Mesenchymal stem cell (in vitro differentiated cells and primary cell): ENCODE measurements around the gene FGFBP3.
A peak's percentile ranks its signal among the peaks of the same experiment; 100 is the strongest.

ENCODE experiments used
- DNase-seq: peaks from one replicate; pipeline ENCODE4 v3.0.0-alpha.2; 2013
- H2AFZ ChIP-seq: one replicate; pipeline ENCODE4 v1.6.1; 2013; ENCODE audit warnings: low read depth, mild to moderate bottlenecking, control low read depth, inconsistent platforms, low read length, moderate library complexity
- H2AK5ac ChIP-seq: 2 replicates; pipeline ENCODE4 v1.6.1; 2013; ENCODE audit warnings: low read length, moderate library complexity, mild to moderate bottlenecking, inconsistent platforms; ENCODE audit not compliant: severe bottlenecking
- H2BK120ac ChIP-seq: one replicate; pipeline ENCODE4 v1.6.1; 2013; ENCODE audit warnings: low read depth, mild to moderate bottlenecking, inconsistent platforms, low read length, moderate library complexity
- H2BK12ac ChIP-seq, 2 experiments: one replicate each; pipeline ENCODE4 v1.6.1; 2013; ENCODE audit warnings: inconsistent platforms in 2 of 2, low read length in 2 of 2, mild to moderate bottlenecking in 2 of 2, moderate library complexity in 2 of 2, control low read depth in 1 of 2
- H2BK15ac ChIP-seq: one replicate; pipeline ENCODE4 v1.6.1; 2013; ENCODE audit warnings: mild to moderate bottlenecking, low read depth, inconsistent platforms; ENCODE audit not compliant: poor library complexity, severe bottlenecking
- H2BK5ac ChIP-seq: 2 replicates; pipeline ENCODE4 v1.6.1; 2013; ENCODE audit warnings: low read depth, mild to moderate bottlenecking, low read length, control low read depth, inconsistent platforms; ENCODE audit not compliant: poor library complexity, severe bottlenecking
- H3K14ac ChIP-seq, 2 experiments: one replicate each; pipeline ENCODE4 v1.6.1; 2013; ENCODE audit warnings: inconsistent platforms in 2 of 2, low read length in 2 of 2, control low read depth in 1 of 2, mild to moderate bottlenecking in 1 of 2, moderate library complexity in 1 of 2
- H3K18ac ChIP-seq, 2 experiments: one replicate each; pipeline ENCODE4 v1.6.1; 2013; ENCODE audit warnings: inconsistent platforms in 2 of 2, low read length in 2 of 2, control low read depth in 1 of 2, low read depth in 1 of 2, mild to moderate bottlenecking in 1 of 2
- H3K23ac ChIP-seq, 2 experiments: one replicate each; pipeline ENCODE4 v1.6.1; 2013; ENCODE audit warnings: inconsistent platforms in 2 of 2, low read length in 2 of 2, mild to moderate bottlenecking in 2 of 2, moderate library complexity in 2 of 2, control low read depth in 1 of 2
- H3K27ac ChIP-seq: 2 replicates; pipeline ENCODE4 v1.5.1; 2013; ENCODE audit warnings: mild to moderate bottlenecking, moderate library complexity, low read length, control low read depth, inconsistent platforms; ENCODE audit not compliant: poor library complexity, severe bottlenecking
- H3K27me3 ChIP-seq, 2 experiments: 2 replicates each; pipeline versions ENCODE4 v1.6.1 to v1.7.0; 2013; ENCODE audit warnings: low read length in 2 of 2, mild to moderate bottlenecking in 2 of 2, moderate library complexity in 2 of 2, control low read depth in 1 of 2, inconsistent platforms in 1 of 2; ENCODE audit not compliant: control insufficient read depth in 1 of 2, insufficient read depth in 1 of 2
- H3K36me3 ChIP-seq, 2 experiments: 2 replicates each; pipeline versions ENCODE4 v1.6.1 to v1.7.0; 2013; ENCODE audit warnings: low read length in 2 of 2, control low read depth in 1 of 2, inconsistent platforms in 1 of 2, low read depth in 1 of 2, mild to moderate bottlenecking in 1 of 2; ENCODE audit not compliant: insufficient read depth in 2 of 2, control insufficient read depth in 1 of 2
- H3K4ac ChIP-seq, 2 experiments: one replicate each; pipeline ENCODE4 v1.6.1; 2013; ENCODE audit warnings: inconsistent platforms in 2 of 2, low read length in 2 of 2, mild to moderate bottlenecking in 2 of 2, moderate library complexity in 2 of 2, control low read depth in 1 of 2, low read depth in 1 of 2
- H3K4me1 ChIP-seq: 2 replicates; pipeline ENCODE4 v1.6.1; 2013; ENCODE audit warnings: low read depth, low read length, control low read depth; ENCODE audit not compliant: control insufficient read depth, insufficient read depth
- H3K4me2 ChIP-seq: 2 replicates; pipeline ENCODE4 v1.6.1; 2013; ENCODE audit warnings: low read length, mild to moderate bottlenecking, inconsistent platforms; ENCODE audit not compliant: poor library complexity, severe bottlenecking
- H3K4me3 ChIP-seq, 2 experiments: 2 replicates each; pipeline versions ENCODE4 v1.5.1 to v1.7.0; 2013; ENCODE audit warnings: low read length in 2 of 2, mild to moderate bottlenecking in 2 of 2, control low read depth in 1 of 2, low read depth in 1 of 2; ENCODE audit not compliant: insufficient read depth in 1 of 2
- H3K79me1 ChIP-seq: replicated peaks from 2 replicates; pipeline ENCODE4 v1.6.1; 2013; ENCODE audit warnings: mild to moderate bottlenecking, control low read depth, low read length, inconsistent platforms; ENCODE audit not compliant: poor library complexity, severe bottlenecking
- H3K9ac ChIP-seq: 2 replicates; pipeline ENCODE4 v1.7.0; 2013; ENCODE audit warnings: mild to moderate bottlenecking, low read length, moderate library complexity
- H3K9me3 ChIP-seq: 2 replicates; pipeline ENCODE4 v1.7.0; 2013; ENCODE audit warnings: mild to moderate bottlenecking, low read length; ENCODE audit not compliant: control insufficient read depth
- H4K8ac ChIP-seq: one replicate; pipeline ENCODE4 v1.6.1; 2013; ENCODE audit warnings: inconsistent platforms, mild to moderate bottlenecking, low read length, moderate library complexity
- H4K91ac ChIP-seq: one replicate; pipeline ENCODE4 v1.6.1; 2013; ENCODE audit warnings: mild to moderate bottlenecking, low read length, inconsistent platforms
- WGBS: methylation state at CpG from one replicate; pipeline ENCODE4 v1.1.7; 2013; ENCODE audit warnings: mixed read lengths; 5-methylcytosine and 5-hydroxymethylcytosine counted together

FGFBP3 gene

DNA sequence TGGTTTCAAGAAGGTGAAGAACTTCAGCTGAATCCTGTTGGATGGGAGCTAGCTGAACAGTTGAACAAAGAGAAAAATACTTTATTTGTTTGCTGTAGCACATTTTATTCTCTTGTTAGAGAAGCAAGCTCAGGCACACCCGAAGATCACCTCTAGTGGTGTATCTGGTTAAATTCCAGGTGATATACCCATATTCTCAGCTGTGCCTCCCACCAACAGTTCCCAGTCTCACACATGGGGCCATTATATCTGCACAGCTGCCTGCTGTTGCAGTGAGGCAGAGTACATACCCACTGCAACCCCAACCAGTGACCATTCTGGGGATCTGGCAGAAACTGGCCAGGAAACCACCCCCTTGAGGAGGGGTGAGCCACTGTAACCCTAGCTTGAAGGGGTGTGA lies 23.5 kb upstream of the FGFBP3 start:
- Histone ChIP-seq H3K4me3 (no peak overlapping the region), H3K9me3 (no peaks in the 10 kb centered on the region), H3K14ac (no peak overlapping the region), H2BK120ac (peak overlapping the region; percentile 34), H3K27me3 (no peaks in the 10 kb centered on the region), H3K36me3 (peaks cover 15 to 39% of the 10 kb centered on the region in 2 experiments), H3K4me1 (peaks cover 5% of the 10 kb centered on the region), H2BK15ac (peak overlapping the region; percentile 67), H3K4ac (no peak overlapping the region), H2BK12ac (no peak overlapping the region), H3K79me1 (peaks cover 20% of the 10 kb centered on the region), H3K18ac (no peak overlapping the region), H4K91ac (no peak overlapping the region), H4K8ac (no peak overlapping the region), H2AFZ (no peak overlapping the region), H3K4me2 (no peak overlapping the region), H3K27ac (no peak overlapping the region), H3K23ac (no peak overlapping the region), H3K9ac (no peak overlapping the region), H2AK5ac (no peak overlapping the region), H2BK5ac (no peak overlapping the region)
- DNase-seq, result no peak
- 100% methylated on average over 1 of the region's 1 CpG for WGBS

DNA sequence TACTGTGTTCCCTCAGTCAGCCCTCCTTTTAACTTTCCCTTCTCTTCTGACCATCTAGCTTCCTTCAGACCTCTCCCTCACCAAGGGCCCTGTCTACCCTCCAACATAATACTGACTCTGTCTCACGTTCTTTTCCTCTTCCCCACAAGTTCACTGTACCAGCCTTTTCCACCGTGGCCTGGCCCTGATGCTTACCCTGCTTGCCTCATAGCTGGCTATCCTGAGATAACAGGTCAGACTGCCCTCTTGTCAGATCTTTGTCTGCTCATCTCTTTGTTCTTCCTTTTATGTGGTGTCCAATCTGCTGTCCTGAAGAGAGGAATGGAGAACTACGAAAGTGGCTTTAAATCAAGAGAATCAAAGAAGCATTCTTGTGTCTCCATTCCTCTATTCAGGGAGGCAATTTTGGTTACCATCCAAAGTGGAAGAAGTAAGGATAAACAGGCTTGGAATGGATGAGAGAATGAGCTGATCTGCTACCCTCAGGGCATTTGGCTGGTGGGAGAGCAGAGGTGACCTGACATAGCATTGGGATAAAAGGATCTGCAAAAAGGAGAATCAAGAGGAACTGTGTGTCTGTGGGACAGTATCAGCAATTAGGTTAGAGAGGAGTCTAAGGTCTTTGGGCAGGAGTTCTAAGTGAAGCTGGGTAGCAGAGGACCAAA lies 22.4 kb upstream of the FGFBP3 start:
- Histone ChIP-seq H3K9ac (no peak overlapping the region), H4K91ac (no peak overlapping the region), H4K8ac (no peak overlapping the region), H2BK12ac (no peak overlapping the region), H3K27ac (no peak overlapping the region), H3K36me3 (peaks cover 10 to 28% of the 10 kb centered on the region in 2 experiments), H2AK5ac (no peak overlapping the region), H3K18ac (no peak overlapping the region), H3K79me1 (peaks cover 20% of the 10 kb centered on the region), H2AFZ (no peak overlapping the region), H3K4me1 (peaks cover 5% of the 10 kb centered on the region), H2BK5ac (no peak overlapping the region), H2BK120ac (no peak overlapping the region), H3K14ac (no peak overlapping the region), H3K27me3 (no peaks in the 10 kb centered on the region), H3K4me3 (no peak overlapping the region), H3K9me3 (no peaks in the 10 kb centered on the region), H3K23ac (no peak overlapping the region), H3K4me2 (no peak overlapping the region), H2BK15ac (no peak overlapping the region), H3K4ac (no peak overlapping the region)
- 95% methylated on average over 3 of the region's 3 CpGs for WGBS
- DNase-seq, result no peak

DNA sequence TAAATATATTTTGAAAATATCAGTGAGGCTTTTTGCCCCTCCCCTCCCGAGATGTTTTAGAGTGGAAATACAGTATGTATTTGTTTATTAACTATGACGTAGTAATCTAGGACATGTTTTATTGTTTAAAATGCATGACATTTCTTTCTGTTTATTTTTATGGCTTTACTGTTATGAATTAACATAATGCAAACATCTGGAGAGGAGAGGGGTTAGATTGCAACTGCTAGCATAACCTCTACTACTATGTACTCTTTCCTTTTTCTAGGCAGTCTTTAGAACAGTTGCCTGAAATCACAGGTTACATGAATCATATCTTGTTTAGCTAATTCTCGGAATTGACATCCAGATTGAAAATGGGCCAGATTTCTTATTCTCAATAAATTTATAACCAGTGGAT lies 21.7 kb upstream of the FGFBP3 start:
- Histone ChIP-seq H3K23ac (no peak overlapping the region), H3K9ac (no peak overlapping the region), H3K18ac (no peak overlapping the region), H3K79me1 (peaks cover 14% of the 10 kb centered on the region), H3K4ac (no peak overlapping the region), H2BK5ac (no peak overlapping the region), H3K9me3 (no peaks in the 10 kb centered on the region), H3K4me3 (no peak overlapping the region), H2AK5ac (no peak overlapping the region), H4K91ac (no peak overlapping the region), H2AFZ (no peak overlapping the region), H3K4me2 (no peak overlapping the region), H3K27me3 (no peaks in the 10 kb centered on the region), H3K36me3 (peaks cover 9 to 26% of the 10 kb centered on the region in 2 experiments), H3K4me1 (peaks cover 5% of the 10 kb centered on the region), H4K8ac (no peak overlapping the region), H3K14ac (no peak overlapping the region), H2BK120ac (no peak overlapping the region), H2BK12ac (no peak overlapping the region), H2BK15ac (no peak overlapping the region), H3K27ac (no peak overlapping the region)
- no peak for DNase-seq
- no CpG with 5 or more reads among the region's 3 CpGs for WGBS

DNA sequence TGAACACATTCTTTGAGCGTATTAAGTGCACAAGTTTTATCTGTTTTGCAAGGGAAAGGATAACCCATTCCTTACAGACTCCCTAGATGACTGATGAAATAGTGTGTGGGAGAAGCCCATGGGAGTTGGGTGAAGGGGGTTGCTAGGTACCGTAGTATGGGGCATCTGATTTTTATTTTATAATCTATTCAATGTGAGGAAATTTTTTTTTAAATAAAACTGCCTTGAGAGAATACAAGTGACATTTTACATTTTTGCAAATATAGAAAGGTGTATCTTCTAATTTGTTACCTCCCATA lies 15.7 kb upstream of the FGFBP3 start:
- DNase-seq, result no peak
- Histone ChIP-seq H4K91ac (no peak overlapping the region), H3K9ac (peak overlapping the region; percentile 98), H3K4me1 (peaks cover 2% of the 10 kb centered on the region), H3K23ac (no peak overlapping the region), H4K8ac (no peak overlapping the region), H2AFZ (no peak overlapping the region), H3K79me1 (peaks cover 3% of the 10 kb centered on the region), H3K27me3 (no peaks in the 10 kb centered on the region), H3K4me3 (peak overlapping the region in 1 of 2 experiments; percentile 95), H3K4me2 (peak overlapping the region; percentile 84), H2BK12ac (no peak overlapping the region), H2BK120ac (no peak overlapping the region), H2AK5ac (no peak overlapping the region), H2BK15ac (no peak overlapping the region), H3K4ac (no peak overlapping the region), H3K36me3 (peaks cover 3 to 5% of the 10 kb centered on the region in 2 experiments), H3K14ac (no peak overlapping the region), H2BK5ac (no peak overlapping the region), H3K9me3 (no peaks in the 10 kb centered on the region), H3K18ac (no peak overlapping the region), H3K27ac (no peak overlapping the region)
- no CpG with 5 or more reads among the region's 2 CpGs for WGBS
